ENCODE data around the gene AK5.
"Not testable (repeated sequence)": the region's sequence is repeated elsewhere in the genome, so short reads cannot be mapped to it uniquely, and the experiment has no call there.

AK5 gene

GRCh38 chr1:77408933-77409332 is 127.1 kb downstream of the AK5 start:
- not testable (repeated sequence) for DNase-seq (ENCODE audit: low spot score in 2 of 2); H3K27ac Mint-ChIP-seq; ATAC-seq (ENCODE audit: low read depth); H3K4me1 Mint-ChIP-seq; H3K9me3 Mint-ChIP-seq; H3K4me3 Mint-ChIP-seq; H3K36me3 Mint-ChIP-seq
- peaks cover 24% of the 10 kb centered on the region for H3K27me3 Mint-ChIP-seq

- H3K27ac Mint-ChIP-seq, result no peak overlapping the region
- ATAC-seq (ENCODE audit: low read depth) (no peak), DNase-seq (ENCODE audit: low spot score in 2 of 2) (no peak)
- peaks cover 2% of the 10 kb centered on the region for H3K36me3 Mint-ChIP-seq
- H3K4me3 Mint-ChIP-seq, result no peak overlapping the region
- H3K9me3 Mint-ChIP-seq, result peaks cover 10% of the 10 kb centered on the region
- H3K4me1 Mint-ChIP-seq, result peaks cover 8% of the 10 kb centered on the region
- H3K27me3 Mint-ChIP-seq, result peaks cover 28% of the 10 kb centered on the region
These were observed 130.4 kb downstream of the AK5 start for GRCh38 chr1:77412069-77412819.

GRCh38 chr1:77412820-77413530 is 131.2 kb downstream of the AK5 start:
- Mint-ChIP-seq H3K36me3 (peaks cover 2% of the 10 kb centered on the region), H3K27me3 (peaks cover 30% of the 10 kb centered on the region), H3K4me1 (peaks cover 8% of the 10 kb centered on the region), H3K27ac (no peak overlapping the region), H3K9me3 (peaks cover 10% of the 10 kb centered on the region), H3K4me3 (no peak overlapping the region)
- ATAC-seq (ENCODE audit: low read depth), result no peak
- no peak for DNase-seq (ENCODE audit: low spot score in 2 of 2)

GRCh38 chr1:77413541-77414335 is 131.9 kb downstream of the AK5 start:
- ATAC-seq (ENCODE audit: low read depth) (no peak), DNase-seq (ENCODE audit: low spot score in 2 of 2) (no peak)
- H3K27me3 Mint-ChIP-seq, result peaks cover 30% of the 10 kb centered on the region
- H3K9me3 Mint-ChIP-seq, result peaks cover 10% of the 10 kb centered on the region
- H3K27ac Mint-ChIP-seq, result no peak overlapping the region
- peaks cover 8% of the 10 kb centered on the region for H3K4me1 Mint-ChIP-seq
- peaks cover 2% of the 10 kb centered on the region for H3K36me3 Mint-ChIP-seq
- H3K4me3 Mint-ChIP-seq, result no peak overlapping the region

- DNase-seq (ENCODE audit: low spot score in 2 of 2) (no peak), ATAC-seq (ENCODE audit: low read depth) (no peak)
- H3K4me1 Mint-ChIP-seq, result peaks cover 8% of the 10 kb centered on the region
- peaks cover 2% of the 10 kb centered on the region for H3K36me3 Mint-ChIP-seq
- H3K27ac Mint-ChIP-seq, result no peak overlapping the region
- peaks cover 4% of the 10 kb centered on the region for H3K9me3 Mint-ChIP-seq
- H3K4me3 Mint-ChIP-seq, result no peak overlapping the region
- H3K27me3 Mint-ChIP-seq, result peaks cover 31% of the 10 kb centered on the region
These were observed 133.8 kb downstream of the AK5 start for GRCh38 chr1:77415579-77415978.

GRCh38 chr1:77416692-77417450 is 135.1 kb downstream of the AK5 start:
- peaks cover 2% of the 10 kb centered on the region for H3K9me3 Mint-ChIP-seq
- ATAC-seq (ENCODE audit: low read depth) (no peak), DNase-seq (ENCODE audit: low spot score in 2 of 2) (no peak)
- H3K4me1 Mint-ChIP-seq, result peaks cover 8% of the 10 kb centered on the region
- H3K4me3 Mint-ChIP-seq, result no peak overlapping the region
- no peak overlapping the region for H3K27ac Mint-ChIP-seq
- H3K27me3 Mint-ChIP-seq, result peaks cover 28% of the 10 kb centered on the region
- H3K36me3 Mint-ChIP-seq, result no peaks in the 10 kb centered on the region

- H3K9me3 Mint-ChIP-seq; H3K4me3 Mint-ChIP-seq; H3K4me1 Mint-ChIP-seq; H3K27ac Mint-ChIP-seq; ATAC-seq (ENCODE audit: low read depth); DNase-seq (ENCODE audit: low spot score in 2 of 2); H3K36me3 Mint-ChIP-seq: not testable (repeated sequence)
- peaks cover 31% of the 10 kb centered on the region for H3K27me3 Mint-ChIP-seq
These were observed 136.2 kb downstream of the AK5 start for GRCh38 chr1:77418055-77418454.

- ATAC-seq (ENCODE audit: low read depth) (no peak), DNase-seq (ENCODE audit: low spot score in 2 of 2) (no peak)
- Mint-ChIP-seq H3K4me3 (no peak overlapping the region), H3K27me3 (peaks cover 19% of the 10 kb centered on the region), H3K4me1 (peaks cover 2% of the 10 kb centered on the region), H3K27ac (no peak overlapping the region), H3K36me3 (peaks cover 2% of the 10 kb centered on the region), H3K9me3 (peaks cover 8% of the 10 kb centered on the region)
These were observed 139.8 kb downstream of the AK5 start for GRCh38 chr1:77421504-77422233.

- no peak for DNase-seq (ENCODE audit: low spot score in 2 of 2)
- Mint-ChIP-seq H3K27me3 (peaks cover 12% of the 10 kb centered on the region), H3K4me1 (no peaks in the 10 kb centered on the region), H3K27ac (no peak overlapping the region), H3K4me3 (no peak overlapping the region), H3K36me3 (peaks cover 2% of the 10 kb centered on the region), H3K9me3 (peaks cover 8% of the 10 kb centered on the region)
- ATAC-seq (ENCODE audit: low read depth), result no peak
These were observed 142.4 kb downstream of the AK5 start for GRCh38 chr1:77424236-77424635.

GRCh38 chr1:77428068-77428467 is 146.2 kb downstream of the AK5 start:
- H3K27ac Mint-ChIP-seq, result no peak overlapping the region
- peaks cover 1% of the 10 kb centered on the region for H3K27me3 Mint-ChIP-seq
- peaks cover 2% of the 10 kb centered on the region for H3K36me3 Mint-ChIP-seq
- no peak for ATAC-seq (ENCODE audit: low read depth)
- H3K4me1 Mint-ChIP-seq, result no peaks in the 10 kb centered on the region
- DNase-seq (ENCODE audit: low spot score in 2 of 2), result no peak
- H3K4me3 Mint-ChIP-seq, result no peak overlapping the region
- H3K9me3 Mint-ChIP-seq, result peaks cover 7% of the 10 kb centered on the region

- no peak for ATAC-seq (ENCODE audit: low read depth)
- Mint-ChIP-seq H3K4me1 (no peaks in the 10 kb centered on the region), H3K4me3 (no peak overlapping the region), H3K27ac (no peak overlapping the region), H3K9me3 (peaks cover 6% of the 10 kb centered on the region), H3K27me3 (peaks cover 3% of the 10 kb centered on the region), H3K36me3 (no peaks in the 10 kb centered on the region)
- DNase-seq (ENCODE audit: low spot score in 2 of 2), result no peak
These were observed 149.3 kb downstream of the AK5 start for GRCh38 chr1:77430966-77431690.

- Mint-ChIP-seq H3K9me3 (peaks cover 5% of the 10 kb centered on the region), H3K4me1 (no peaks in the 10 kb centered on the region), H3K27me3 (peaks cover 3% of the 10 kb centered on the region), H3K36me3 (no peaks in the 10 kb centered on the region), H3K27ac (no peak overlapping the region), H3K4me3 (no peak overlapping the region)
- DNase-seq (ENCODE audit: low spot score in 2 of 2) (no peak), ATAC-seq (ENCODE audit: low read depth) (no peak)
These were observed 152.1 kb downstream of the AK5 start for GRCh38 chr1:77433934-77434333.

- Mint-ChIP-seq H3K4me3 (no peak overlapping the region), H3K27ac (no peak overlapping the region), H3K27me3 (peaks cover 3% of the 10 kb centered on the region), H3K36me3 (no peaks in the 10 kb centered on the region), H3K9me3 (peaks cover 7% of the 10 kb centered on the region), H3K4me1 (no peaks in the 10 kb centered on the region)
- no peak for DNase-seq (ENCODE audit: low spot score in 2 of 2)
- no peak for ATAC-seq (ENCODE audit: low read depth)
These were observed 153.1 kb downstream of the AK5 start for GRCh38 chr1:77434967-77435366.

Data from memory B cell (primary cell).